IMR-90 (cell line): ENCODE results near the gene USP25. TPM values are rescaled to one million over a fixed set of nuclear protein-coding genes. Genes with fewer than 3 reads are reported as not detected.

ENCODE experiments used
- ATAC-seq: fragments of 200-7000 bp; cut with Tn5 transposase; 2 replicates; pipeline ENCODE4 v1.9.1; 2020; ENCODE audit warnings: low read depth, mild to moderate bottlenecking, moderate library complexity
- BruUV-seq: library from RNA; stranded (reverse); fragments of 400-500 nt; replicated peaks from 2 replicates; lab custom pipeline; 2021; lab: Mats Ljungman, UMichigan
- CTCF ChIA-PET: fragments of 300-600 bp; formaldehyde crosslinking; extraction: SDS; loops from one replicate; lab custom pipeline; 2021; ENCODE audit warnings: antibody characterized with exemption; lab: Yijun Ruan, JAX
- POLR2A ChIA-PET: fragments of 300-600 bp; sonication (Branson Sonifier 250); formaldehyde crosslinking; loops from one replicate; lab custom pipeline; 2022; ENCODE audit warnings: antibody characterized with exemption; ENCODE audit not compliant: unreplicated experiment; lab: Charles Lee
- DNase-seq: peaks from one replicate; pipeline ENCODE4 v3.0.0; 2013
- H2AFZ ChIP-seq: replicated peaks from 2 replicates; pipeline ENCODE3; 2013; ENCODE audit warnings: low read length, mild to moderate bottlenecking; ENCODE audit not compliant: poor library complexity
- H2AK5ac ChIP-seq: 2 replicates; pipeline ENCODE4 v1.6.1; 2013; ENCODE audit warnings: low read depth, low read length, inconsistent platforms
- H2AK9ac ChIP-seq: replicated peaks from 2 replicates; pipeline ENCODE3; 2013; ENCODE audit warnings: mild to moderate bottlenecking, low read depth, low read length, moderate library complexity; ENCODE audit not compliant: poor library complexity
- H2BK120ac ChIP-seq: 2 replicates; pipeline ENCODE4 v1.6.1; 2013; ENCODE audit warnings: low read depth, low read length, inconsistent platforms
- H2BK15ac ChIP-seq: 3 replicates; pipeline ENCODE4 v1.6.1; 2013; ENCODE audit warnings: low read depth, low read length, inconsistent platforms
- H2BK20ac ChIP-seq: 2 replicates; pipeline ENCODE4 v1.6.1; 2013; ENCODE audit warnings: low read depth, mild to moderate bottlenecking, inconsistent platforms, low read length, moderate library complexity
- H2BK5ac ChIP-seq: 2 replicates; pipeline ENCODE4 v1.6.1; 2013; ENCODE audit warnings: mild to moderate bottlenecking, low read depth, low read length, inconsistent platforms; ENCODE audit not compliant: poor library complexity, severe bottlenecking
- H3K14ac ChIP-seq: replicated peaks from 2 replicates; pipeline ENCODE4 v1.6.1; 2013; ENCODE audit warnings: low read depth, low read length, inconsistent platforms
- H3K18ac ChIP-seq: 2 replicates; pipeline ENCODE4 v1.6.1; 2013; ENCODE audit warnings: low read depth, low read length, control low read depth
- H3K23ac ChIP-seq: 2 replicates; pipeline ENCODE4 v1.6.1; 2013; ENCODE audit warnings: low read depth, low read length, inconsistent platforms
- H3K27ac ChIP-seq: 2 replicates; pipeline ENCODE4 v1.5.1; 2013; ENCODE audit warnings: mild to moderate bottlenecking, control low read depth, low read length; ENCODE audit not compliant: insufficient read depth
- H3K27me3 ChIP-seq: 2 replicates; pipeline ENCODE4 v1.6.1; 2013; ENCODE audit warnings: low read length; ENCODE audit not compliant: control insufficient read depth, insufficient read depth
- H3K36me3 ChIP-seq: 2 replicates; pipeline ENCODE4 v1.6.1; 2013; ENCODE audit warnings: low read length, mixed read lengths; ENCODE audit not compliant: control insufficient read depth, insufficient read depth
- H3K4ac ChIP-seq: 2 replicates; pipeline ENCODE4 v1.6.1; 2013; ENCODE audit warnings: low read depth, low read length, inconsistent platforms
- H3K4me1 ChIP-seq: 2 replicates; pipeline ENCODE4 v1.6.1; 2013; ENCODE audit warnings: low read length, mixed read lengths; ENCODE audit not compliant: control insufficient read depth, insufficient read depth
- H3K4me2 ChIP-seq: 2 replicates; pipeline ENCODE4 v1.6.1; 2013; ENCODE audit warnings: low read depth, mild to moderate bottlenecking, control low read depth, low read length, moderate library complexity
- H3K4me3 ChIP-seq: 2 replicates; pipeline ENCODE4 v1.5.1; 2013; ENCODE audit warnings: low read depth, mild to moderate bottlenecking, control low read depth, low read length, moderate library complexity; ENCODE audit not compliant: insufficient read depth
- H3K56ac ChIP-seq: 2 replicates; pipeline ENCODE4 v1.6.1; 2013; ENCODE audit warnings: low read length, inconsistent platforms; ENCODE audit not compliant: insufficient read depth; ENCODE audit errors: extremely low read depth
- H3K79me1 ChIP-seq, 2 experiments: 2 replicates each; pipeline ENCODE4 v1.6.1; 2013; ENCODE audit warnings: low read length in 2 of 2, inconsistent platforms in 1 of 2, low read depth in 1 of 2
- H3K9ac ChIP-seq: 2 replicates; pipeline ENCODE4 v1.6.1; 2013; ENCODE audit warnings: low read depth, low read length, control low read depth
- H3K9me1 ChIP-seq: 2 replicates; pipeline ENCODE4 v1.6.1; 2013; ENCODE audit warnings: low read length, inconsistent platforms; ENCODE audit not compliant: insufficient read depth
- H3K9me3 ChIP-seq: 2 replicates; pipeline ENCODE4 v1.6.1; 2013; ENCODE audit warnings: low read length; ENCODE audit not compliant: control insufficient read depth, insufficient read depth
- H4K20me1 ChIP-seq: 2 replicates; pipeline ENCODE4 v1.6.1; 2013; ENCODE audit warnings: low read length, inconsistent platforms; ENCODE audit not compliant: insufficient read depth
- H4K5ac ChIP-seq: 2 replicates; pipeline ENCODE4 v1.6.1; 2013; ENCODE audit warnings: mild to moderate bottlenecking, low read depth, low read length, control low read depth
- H4K8ac ChIP-seq, 2 experiments: 2 replicates each; pipeline ENCODE4 v1.6.1; 2013; ENCODE audit warnings: low read depth in 2 of 2, low read length in 2 of 2, control low read depth in 1 of 2, inconsistent platforms in 1 of 2
- H4K91ac ChIP-seq: 2 replicates; pipeline ENCODE4 v1.6.1; 2013; ENCODE audit warnings: low read depth, low read length, inconsistent platforms; ENCODE audit not compliant: insufficient read depth
- BHLHE40 ChIP-seq: fragments of 150-350 bp; IDR thresholded peaks from 2 replicates; pipeline ENCODE4 v1.6.1; 2016; ENCODE audit warnings: mild to moderate bottlenecking, low read depth, low read length
- MAFK ChIP-seq: IDR thresholded peaks from 2 replicates; pipeline ENCODE4 v1.6.1; 2012; ENCODE audit warnings: low read depth, low read length, improper control_type of control experiment
- POLR2A ChIP-seq: IDR thresholded peaks from 2 replicates; pipeline ENCODE4 v1.6.1; 2012; ENCODE audit warnings: mild to moderate bottlenecking, low read depth, low read length
- RCOR1 ChIP-seq: IDR thresholded peaks from 2 replicates; pipeline ENCODE4 v1.6.1; 2012; ENCODE audit warnings: mild to moderate bottlenecking, low read length, improper control_type of control experiment; ENCODE audit not compliant: insufficient replicate concordance
- SMC3 ChIP-seq: fragments of 150-350 bp; IDR thresholded peaks from 2 replicates; pipeline ENCODE4 v1.6.1; 2016; ENCODE audit warnings: low read depth, mild to moderate bottlenecking, antibody characterized with exemption, low read length, moderate library complexity
- WGBS, 2 experiments: methylation state at CpG; one replicate each; pipeline versions ENCODE4 v1.1.5 to v1.1.7; 2013; ENCODE audit warnings: missing lambda C conversion rate in 2 of 2; ENCODE audit not compliant: insufficient read length in 1 of 2; ENCODE audit errors: extremely low coverage in 2 of 2; 5-methylcytosine and 5-hydroxymethylcytosine counted together
- dilution Hi-C: fragments of 300-500 bp; cut with HindIII; formaldehyde crosslinking; loops from one replicate; pipeline ENCODE4 v1.14.3; 2018; ENCODE audit warnings: low sequenced_read_pairs; ENCODE audit not compliant: unreplicated experiment
- in situ Hi-C: fragments of 300-500 bp; cut with MboI; formaldehyde crosslinking; loops from 3 replicates; pipeline ENCODE4 v1.14.3; 2019; ENCODE audit warnings: low sequenced_read_pairs, inconsistent platforms, mixed read lengths
- intact Hi-C: fragments of 100-400 bp; cut with micrococcal nuclease; formaldehyde crosslinking; loops from 2 replicates; pipeline ENCODE4 v1.10.0; 2022
- polyA plus RNA-seq, 3 experiments: library from polyadenylated mRNA; depleted of rRNA; stranded (reverse); fragments of >200 nt; gene quantifications; 2 replicates each; pipeline ENCODE4 v1.2.3, GENCODE V29; 2012; ENCODE audit warnings: low replicate concordance in 1 of 3
- total RNA-seq: library from RNA; depleted of rRNA; stranded (reverse); fragments of >200 nt; gene quantifications from 2 replicates; pipeline ENCODE4 v1.2.3, GENCODE V29; 2012

The USP25 gene
- total and polyA plus RNA-seq, 2 of the 4 experiments (the other 2 are of a cell fraction) = 9.3 to 23.3 TPM

DNA sequence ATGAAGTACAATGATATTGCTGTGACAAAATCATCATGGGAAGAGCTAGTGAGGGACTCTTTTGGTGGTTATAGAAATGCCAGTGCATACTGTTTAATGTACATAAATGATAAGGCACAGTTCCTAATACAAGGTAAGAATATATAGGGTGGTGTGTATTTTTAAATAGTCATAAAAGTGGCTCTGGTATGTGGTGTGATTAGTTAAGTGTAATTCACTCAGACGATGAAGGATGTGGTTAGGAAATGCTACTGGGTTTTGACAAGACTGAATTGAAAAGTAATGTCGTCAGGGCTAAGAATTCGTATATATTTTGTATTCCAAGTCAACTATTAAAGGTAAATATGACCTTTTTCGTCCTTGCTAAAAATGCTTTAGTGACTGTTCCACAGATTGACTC lies 101.7 kb downstream of the USP25 start:
- BruUV-seq = no TSS peak
- Histone ChIP-seq H3K27me3 (no peaks in the 10 kb centered on the region), H3K4me1 (no peaks in the 10 kb centered on the region), H2BK20ac (no peak overlapping the region), H3K4me2 (no peak overlapping the region), H3K9me3 (no peaks in the 10 kb centered on the region), H2AK9ac (no peak overlapping the region), H3K4ac (no peak overlapping the region), H2AK5ac (no peak overlapping the region), H3K18ac (no peak overlapping the region), H4K8ac (no peak overlapping the region), H3K56ac (no peak overlapping the region), H3K4me3 (no peak overlapping the region), H2AFZ (no peak overlapping the region), H3K36me3 (peaks cover 4% of the 10 kb centered on the region), H2BK120ac (no peak overlapping the region), H3K9me1 (no peaks in the 10 kb centered on the region), H4K91ac (no peak overlapping the region), H3K23ac (no peak overlapping the region), H3K27ac (no peak overlapping the region), H2BK15ac (no peak overlapping the region), H3K9ac (no peak overlapping the region), H2BK5ac (no peak overlapping the region), H3K14ac (no peak overlapping the region), H4K20me1 (no peaks in the 10 kb centered on the region), H3K79me1 (no peaks in the 10 kb centered on the region), H4K5ac (no peak overlapping the region)
- in situ Hi-C loops = no loop called here
- DNase-seq (no peak), ATAC-seq (no peak)
- POLR2A ChIA-PET = no interaction called here
- 100% methylated on average over 1 of the region's 4 CpGs; no CpG with 5 or more reads in 1 of the 2 experiments for WGBS, 2 experiments
- dilution Hi-C loops = no loop called here
- intact Hi-C loops = no loop called here
- CTCF ChIA-PET = no interaction called here
- TF ChIP-seq POLR2A (no peak), SMC3 (no peak), BHLHE40 (no peak), RCOR1 (no peak), MAFK (no peak)
